Fibroblast of villous mesenchyme (primary cell): ENCODE data around the gene STAG1. TPM values are rescaled to one million over a fixed set of nuclear protein-coding genes. Genes with fewer than 3 reads are reported as not detected.
A peak's percentile ranks its signal among the peaks of the same experiment; 100 is the strongest.

Experiments used
- DNase-seq: peaks from one replicate; pipeline ENCODE4 v3.0.0-alpha.2; 2010; ENCODE audit warnings: low read depth
- H3K4me3 ChIP-seq: 2 replicates; pipeline ENCODE4 v1.5.1; 2011; ENCODE audit warnings: low read depth, mild to moderate bottlenecking, low read length
- total RNA-seq: library from RNA; depleted of rRNA; stranded (reverse); fragments of >200 nt; gene quantifications from 2 replicates; pipeline ENCODE4 v1.2.3, GENCODE V29; 2012
- TF ChIP-seq, protein P1 (sequence below): IDR thresholded peaks from 2 replicates; pipeline ENCODE4 v1.5.1; 2012; ENCODE audit warnings: low read depth, mild to moderate bottlenecking, low read length; ENCODE audit not compliant: insufficient read depth

STAG1 gene
- total RNA-seq, 1 donor: 52.7 TPM

- no peak overlapping the region for H3K4me3 ChIP-seq
- TF ChIP-seq, protein P1, sequence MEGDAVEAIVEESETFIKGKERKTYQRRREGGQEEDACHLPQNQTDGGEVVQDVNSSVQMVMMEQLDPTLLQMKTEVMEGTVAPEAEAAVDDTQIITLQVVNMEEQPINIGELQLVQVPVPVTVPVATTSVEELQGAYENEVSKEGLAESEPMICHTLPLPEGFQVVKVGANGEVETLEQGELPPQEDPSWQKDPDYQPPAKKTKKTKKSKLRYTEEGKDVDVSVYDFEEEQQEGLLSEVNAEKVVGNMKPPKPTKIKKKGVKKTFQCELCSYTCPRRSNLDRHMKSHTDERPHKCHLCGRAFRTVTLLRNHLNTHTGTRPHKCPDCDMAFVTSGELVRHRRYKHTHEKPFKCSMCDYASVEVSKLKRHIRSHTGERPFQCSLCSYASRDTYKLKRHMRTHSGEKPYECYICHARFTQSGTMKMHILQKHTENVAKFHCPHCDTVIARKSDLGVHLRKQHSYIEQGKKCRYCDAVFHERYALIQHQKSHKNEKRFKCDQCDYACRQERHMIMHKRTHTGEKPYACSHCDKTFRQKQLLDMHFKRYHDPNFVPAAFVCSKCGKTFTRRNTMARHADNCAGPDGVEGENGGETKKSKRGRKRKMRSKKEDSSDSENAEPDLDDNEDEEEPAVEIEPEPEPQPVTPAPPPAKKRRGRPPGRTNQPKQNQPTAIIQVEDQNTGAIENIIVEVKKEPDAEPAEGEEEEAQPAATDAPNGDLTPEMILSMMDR: no peak
- DNase-seq: no peak
These were observed 440.2 kb downstream of the STAG1 start for GRCh38 chr3:136311968-136312367.

DNA sequence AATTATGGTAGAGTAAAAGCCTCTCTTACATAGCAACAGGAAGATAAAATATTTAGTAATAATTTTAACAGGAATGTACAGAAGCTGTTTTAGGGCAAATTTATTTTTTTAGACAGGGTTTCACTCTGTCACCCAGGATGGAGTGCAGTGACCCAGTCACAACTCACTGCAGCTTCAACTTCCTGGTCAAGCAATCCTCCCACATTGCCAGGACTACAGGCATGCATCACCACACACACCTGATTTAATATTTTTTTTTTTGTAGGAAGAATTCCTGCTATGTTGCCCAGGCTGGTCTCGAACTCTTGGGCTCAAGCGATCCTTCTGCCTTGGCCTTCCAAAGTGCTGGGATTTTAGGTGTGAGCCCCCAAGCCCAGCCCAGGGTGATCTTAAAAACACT, 440.9 kb downstream of the STAG1 start:
- no peak for DNase-seq
- TF ChIP-seq, protein P1: no peak

GRCh38 chr3:136305879-136306278, 446.3 kb downstream of the STAG1 start:
- no peak overlapping the region for H3K4me3 ChIP-seq
- TF ChIP-seq, protein P1: peak; percentile 49
- peak; percentile 55 for DNase-seq

More for the DNA sequence above, 440.9 kb downstream of the STAG1 start:
- H3K4me3 ChIP-seq: no peak overlapping the region

- no peak overlapping the region for H3K4me3 ChIP-seq
- TF ChIP-seq, protein P1: no peak
- no peak for DNase-seq
These were observed 451.7 kb downstream of the STAG1 start for GRCh38 chr3:136300444-136300843.

DNA sequence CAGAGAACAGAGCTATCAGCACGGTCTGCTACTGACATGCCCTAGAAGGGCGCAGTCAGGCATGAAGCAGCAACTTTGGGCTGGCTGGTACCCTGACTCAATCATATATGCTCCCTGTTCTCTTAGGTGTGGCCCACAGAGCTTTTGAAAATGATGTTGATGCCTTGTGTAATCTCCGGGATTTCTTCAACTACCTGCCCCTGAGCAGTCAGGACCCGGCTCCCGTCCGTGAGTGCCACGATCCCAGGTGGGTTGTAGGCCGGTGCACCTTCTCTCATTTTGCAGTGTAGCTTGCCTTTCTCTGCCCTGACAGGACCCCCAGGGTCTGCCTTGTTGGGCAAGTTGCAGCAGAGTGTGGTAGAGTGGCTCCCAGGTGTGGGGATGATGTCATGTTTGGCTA, 454.4 kb downstream of the STAG1 start:
- TF ChIP-seq, protein P1: no peak
- no peak overlapping the region for H3K4me3 ChIP-seq

DNA sequence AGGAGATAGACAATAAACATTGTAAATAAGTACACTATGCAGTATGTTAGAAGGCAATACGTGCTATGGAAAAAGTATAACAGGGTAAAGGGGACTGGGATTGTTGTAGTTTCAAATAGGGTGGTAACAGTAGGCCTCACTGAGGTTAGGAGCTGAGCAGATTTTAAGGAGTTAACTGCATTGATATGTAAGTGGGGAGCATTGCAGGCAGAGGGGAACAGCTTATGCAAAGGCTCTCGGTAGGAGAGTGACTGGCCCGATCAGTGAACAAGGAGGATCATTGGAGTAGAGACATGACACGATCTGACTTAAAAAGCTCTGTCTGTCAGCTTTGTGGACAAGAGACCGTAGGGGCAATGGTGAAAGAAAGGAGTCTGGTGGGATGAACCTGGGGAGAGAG, 455.2 kb downstream of the STAG1 start:
- DNase-seq: no peak
- TF ChIP-seq, protein P1: no peak

More for the DNA sequence above, 454.4 kb downstream of the STAG1 start:
- no peak for DNase-seq

GRCh38 chr3:136294176-136294575, 458.0 kb downstream of the STAG1 start:
- DNase-seq: no peak
- no peak overlapping the region for H3K4me3 ChIP-seq
- TF ChIP-seq, protein P1: no peak

More for the DNA sequence above, 455.2 kb downstream of the STAG1 start:
- H3K4me3 ChIP-seq: no peak overlapping the region
